Suprapubic skin (tissue), 4 donors: ENCODE measurements around the gene WWOX.

ENCODE experiments used
- EP300 ChIP-seq: sonication (generic); formaldehyde crosslinking; IDR thresholded peaks from one replicate; pipeline ENCODE4 v1.6.1; 2017; ENCODE audit warnings: antibody characterized with exemption
- POLR2AphosphoS5 ChIP-seq, 3 donors: sonication (generic); formaldehyde crosslinking; IDR thresholded peaks; one replicate each; pipeline ENCODE4 v1.6.1; 2017; ENCODE audit warnings: antibody characterized with exemption in 3 of 3
- TF ChIP-seq, protein P1 (sequence below), 2 donors: fragments of 200-600 bp in 1 of 2; fragments of 450-650 bp in 1 of 2; sonication (generic) in 1 of 2; IDR thresholded peaks; one replicate each; pipeline ENCODE4 v1.5.1; 2016 to 2019; ENCODE audit warnings: antibody characterized with exemption in 2 of 2, mild to moderate bottlenecking in 1 of 2, moderate library complexity in 1 of 2

DNA sequence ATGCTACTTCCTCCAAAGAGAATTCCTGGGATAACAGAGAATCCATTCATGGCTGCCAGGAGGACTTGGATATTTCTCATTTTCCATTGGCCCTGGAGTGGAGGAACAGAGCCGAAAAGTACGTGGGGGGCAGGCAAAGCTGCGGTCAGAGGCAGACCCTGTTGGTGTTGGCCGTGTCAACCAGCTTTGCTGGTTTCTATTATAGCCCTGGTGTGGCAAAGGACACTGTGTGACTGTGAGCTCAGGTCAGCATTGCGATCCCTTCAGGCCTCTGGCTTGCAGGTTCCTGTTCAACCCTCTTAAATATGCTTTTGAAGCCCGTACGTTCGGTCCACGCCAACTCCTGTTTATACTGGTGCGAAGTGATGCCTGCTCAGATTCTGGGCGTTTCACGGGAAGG lies 904.9 kb downstream of the WWOX start:
- TF ChIP-seq, protein P1, sequence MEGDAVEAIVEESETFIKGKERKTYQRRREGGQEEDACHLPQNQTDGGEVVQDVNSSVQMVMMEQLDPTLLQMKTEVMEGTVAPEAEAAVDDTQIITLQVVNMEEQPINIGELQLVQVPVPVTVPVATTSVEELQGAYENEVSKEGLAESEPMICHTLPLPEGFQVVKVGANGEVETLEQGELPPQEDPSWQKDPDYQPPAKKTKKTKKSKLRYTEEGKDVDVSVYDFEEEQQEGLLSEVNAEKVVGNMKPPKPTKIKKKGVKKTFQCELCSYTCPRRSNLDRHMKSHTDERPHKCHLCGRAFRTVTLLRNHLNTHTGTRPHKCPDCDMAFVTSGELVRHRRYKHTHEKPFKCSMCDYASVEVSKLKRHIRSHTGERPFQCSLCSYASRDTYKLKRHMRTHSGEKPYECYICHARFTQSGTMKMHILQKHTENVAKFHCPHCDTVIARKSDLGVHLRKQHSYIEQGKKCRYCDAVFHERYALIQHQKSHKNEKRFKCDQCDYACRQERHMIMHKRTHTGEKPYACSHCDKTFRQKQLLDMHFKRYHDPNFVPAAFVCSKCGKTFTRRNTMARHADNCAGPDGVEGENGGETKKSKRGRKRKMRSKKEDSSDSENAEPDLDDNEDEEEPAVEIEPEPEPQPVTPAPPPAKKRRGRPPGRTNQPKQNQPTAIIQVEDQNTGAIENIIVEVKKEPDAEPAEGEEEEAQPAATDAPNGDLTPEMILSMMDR (IDR thresholded peaks at IDR 0.05) = no peak
- TF ChIP-seq POLR2AphosphoS5 (IDR thresholded peaks at IDR 0.05) = no peak
- TF ChIP-seq EP300 = no peak
